HG02870 (cell line): ENCODE measurements around the gene RIN2.
"Not testable (repeated sequence)": the region's sequence is repeated elsewhere in the genome, so short reads cannot be mapped to it uniquely, and the experiment has no call there.

Experiments
- ATAC-seq: cut with Tn5 transposase; IDR thresholded peaks from one replicate; pipeline ENCODE4 v1.9.1; 2021; ENCODE audit warnings: mild to moderate bottlenecking, moderate library complexity; ENCODE audit not compliant: unreplicated experiment

RIN2 gene

GRCh38 chr20:19738951-19739350, 19.1 kb upstream of the RIN2 start:
- no peak for ATAC-seq

GRCh38 chr20:19739351-19739750, 18.7 kb upstream of the RIN2 start:
- no peak for ATAC-seq

DNA sequence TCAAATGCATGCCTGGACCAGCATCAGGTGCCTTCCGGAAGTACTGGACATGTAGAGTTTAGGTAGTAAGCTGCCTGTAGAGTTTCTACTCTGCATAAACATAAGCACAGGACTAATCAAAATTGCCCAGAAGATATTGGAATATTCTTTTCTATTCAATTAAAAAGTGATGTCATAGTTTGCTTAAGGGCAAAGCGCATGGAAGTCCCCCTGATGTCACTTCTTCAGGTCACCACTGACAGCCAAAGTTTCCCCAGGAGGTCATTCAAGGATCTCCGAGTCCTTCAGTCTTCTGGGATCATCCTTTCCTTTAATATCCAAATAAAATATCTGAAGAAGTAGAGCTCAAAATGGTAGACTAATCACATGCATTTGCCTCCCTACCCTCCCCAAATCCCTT, 17.5 kb upstream of the RIN2 start:
- no peak for ATAC-seq

GRCh38 chr20:19741924-19742323, 16.1 kb upstream of the RIN2 start:
- no peak for ATAC-seq

- no peak for ATAC-seq
Measured at GRCh38 chr20:19742974-19743639, 15.0 kb upstream of the RIN2 start.

DNA sequence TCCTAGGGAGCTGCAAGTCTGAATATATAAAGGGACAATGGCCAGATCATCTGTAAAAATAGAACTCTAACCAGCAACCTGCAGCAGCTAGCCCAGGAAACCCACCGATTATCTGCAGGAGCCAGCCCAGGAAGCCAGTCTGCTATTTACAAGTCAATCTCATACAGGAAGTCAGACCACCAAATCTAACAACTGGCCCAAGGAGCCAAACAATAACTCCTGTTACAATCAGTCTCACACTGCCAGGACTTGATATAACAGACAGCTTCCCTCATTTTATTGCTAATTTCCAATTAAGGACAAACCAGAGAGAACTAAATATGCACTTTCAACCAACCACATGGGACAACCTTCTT, 14.4 kb upstream of the RIN2 start:
- ATAC-seq: no peak

DNA sequence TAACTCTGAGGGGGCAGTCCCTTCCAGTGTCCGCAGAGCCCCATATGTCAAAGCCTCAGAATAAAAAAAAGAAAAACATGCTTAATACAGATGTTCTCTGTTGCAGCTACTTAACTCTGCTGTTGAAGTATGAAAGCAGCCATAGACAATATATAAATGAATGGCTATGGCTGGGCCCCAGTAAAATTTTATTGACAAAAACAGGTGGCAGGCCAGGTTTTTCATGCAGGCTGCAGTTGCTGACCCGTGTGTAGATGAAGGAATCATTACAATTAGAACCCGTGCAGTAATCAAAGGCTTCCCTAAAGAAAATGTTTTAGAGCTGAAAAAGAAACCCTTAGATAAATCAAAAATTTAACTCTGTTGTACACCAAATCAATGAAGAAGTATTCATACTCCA, 13.0 kb upstream of the RIN2 start:
- ATAC-seq: no peak

- ATAC-seq: no peak
Measured at GRCh38 chr20:19745584-19745983, 12.5 kb upstream of the RIN2 start.

DNA sequence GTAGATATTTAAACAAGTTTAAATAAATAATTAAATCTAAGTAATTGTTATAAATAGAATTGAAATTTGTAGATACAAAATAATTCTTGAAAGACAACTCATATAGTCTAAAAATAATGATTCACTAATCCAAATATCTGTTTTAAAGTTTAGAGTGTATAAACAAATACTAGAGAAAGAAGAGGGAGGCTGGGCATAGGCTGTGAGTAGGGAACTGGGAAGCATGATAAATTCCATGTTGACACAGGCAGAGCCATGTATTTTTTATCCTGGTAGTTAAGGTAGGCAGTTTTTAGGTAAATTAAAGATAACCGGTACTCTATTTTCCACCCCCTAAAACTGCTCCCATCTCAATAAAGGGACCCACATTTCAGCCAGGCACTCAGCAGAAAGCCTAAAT, 11.7 kb upstream of the RIN2 start:
- no peak for ATAC-seq

GRCh38 chr20:19747903-19748302, 10.2 kb upstream of the RIN2 start:
- ATAC-seq: no peak

- no peak for ATAC-seq
Measured at GRCh38 chr20:19748681-19749080, 9.4 kb upstream of the RIN2 start.

GRCh38 chr20:19749618-19750071, 8.4 kb upstream of the RIN2 start:
- no peak for ATAC-seq

DNA sequence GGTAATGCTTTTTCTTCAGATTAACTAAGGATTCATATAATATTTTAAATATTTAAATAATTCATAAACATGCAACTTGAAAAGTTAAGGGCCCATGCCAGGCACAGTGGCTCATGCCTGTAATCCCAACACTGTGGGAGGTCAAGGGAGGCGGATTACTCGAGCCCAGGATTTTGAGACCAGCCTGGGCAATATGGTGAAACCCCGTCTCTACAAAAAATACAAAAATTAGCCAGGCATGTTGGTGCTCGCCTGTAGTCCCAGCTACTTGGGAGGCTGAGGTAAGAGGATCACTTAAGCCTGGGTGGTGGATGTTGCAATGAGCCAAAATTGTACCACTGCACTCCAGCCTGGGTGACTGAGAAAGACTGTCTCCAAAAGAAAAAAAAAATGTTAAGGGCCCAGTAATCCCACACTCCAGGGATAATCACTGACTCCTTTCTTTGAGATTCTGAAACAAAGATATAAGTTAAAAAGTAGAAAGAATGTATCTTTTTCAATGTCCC, 7.9 kb upstream of the RIN2 start:
- no peak for ATAC-seq

DNA sequence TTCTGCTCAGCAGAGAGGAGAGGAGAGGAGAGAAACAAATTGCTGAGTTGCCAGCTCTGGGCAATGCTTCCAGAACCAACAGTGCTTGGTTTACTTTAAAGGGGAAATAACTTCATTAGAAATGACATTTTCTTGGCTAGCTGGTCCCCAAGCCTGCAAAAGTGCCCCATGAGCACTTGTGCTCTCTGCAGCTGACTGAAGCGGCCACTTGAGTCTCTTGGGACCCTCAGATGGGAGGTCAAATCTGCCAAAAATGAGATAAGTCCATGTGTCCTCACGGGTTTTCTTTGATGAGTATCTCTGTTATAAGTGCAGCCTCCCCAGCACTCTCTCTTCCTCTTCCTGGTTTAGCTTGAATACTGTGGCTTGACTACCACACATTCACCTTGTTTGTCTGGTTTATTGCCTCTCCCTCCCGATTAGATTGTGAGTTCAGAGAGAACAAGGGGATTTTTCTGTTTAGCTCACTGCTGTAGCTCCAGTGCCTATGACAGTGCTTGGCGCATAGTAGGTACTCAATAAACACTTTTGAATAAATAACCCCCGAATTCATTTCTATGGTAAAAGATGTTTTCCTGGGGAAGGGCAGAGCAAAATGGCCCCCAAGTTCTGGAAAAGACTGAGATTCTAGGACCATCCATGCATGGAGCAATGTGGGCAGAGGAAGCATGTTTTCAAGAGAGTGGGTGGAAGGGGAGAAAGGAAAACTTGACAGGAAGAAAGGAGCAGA, 7.0 kb upstream of the RIN2 start:
- ATAC-seq: no peak

DNA sequence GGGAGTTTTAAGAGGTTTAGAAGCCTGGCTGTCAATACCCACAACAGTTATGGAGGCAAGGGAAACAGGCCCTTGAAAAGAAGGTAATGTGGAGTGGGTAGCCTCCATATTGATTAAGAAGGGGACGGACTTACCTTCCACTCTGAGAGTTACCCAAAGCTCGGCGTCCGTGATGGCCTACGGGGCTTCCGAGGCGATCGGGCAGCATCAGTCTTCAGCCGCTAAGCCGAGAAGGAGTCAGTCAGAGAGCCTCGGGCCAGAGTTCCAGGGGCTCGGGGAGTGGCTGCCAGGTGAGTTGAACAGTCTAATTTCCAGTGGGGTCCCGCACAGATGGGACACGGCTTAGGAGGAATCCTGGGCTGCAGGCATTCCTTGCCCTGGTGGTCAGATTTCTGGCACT, 3.9 kb upstream of the RIN2 start:
- not testable (repeated sequence) for ATAC-seq

GRCh38 chr20:19756761-19757486, 1.1 kb upstream of the RIN2 start:
- ATAC-seq: no peak

DNA sequence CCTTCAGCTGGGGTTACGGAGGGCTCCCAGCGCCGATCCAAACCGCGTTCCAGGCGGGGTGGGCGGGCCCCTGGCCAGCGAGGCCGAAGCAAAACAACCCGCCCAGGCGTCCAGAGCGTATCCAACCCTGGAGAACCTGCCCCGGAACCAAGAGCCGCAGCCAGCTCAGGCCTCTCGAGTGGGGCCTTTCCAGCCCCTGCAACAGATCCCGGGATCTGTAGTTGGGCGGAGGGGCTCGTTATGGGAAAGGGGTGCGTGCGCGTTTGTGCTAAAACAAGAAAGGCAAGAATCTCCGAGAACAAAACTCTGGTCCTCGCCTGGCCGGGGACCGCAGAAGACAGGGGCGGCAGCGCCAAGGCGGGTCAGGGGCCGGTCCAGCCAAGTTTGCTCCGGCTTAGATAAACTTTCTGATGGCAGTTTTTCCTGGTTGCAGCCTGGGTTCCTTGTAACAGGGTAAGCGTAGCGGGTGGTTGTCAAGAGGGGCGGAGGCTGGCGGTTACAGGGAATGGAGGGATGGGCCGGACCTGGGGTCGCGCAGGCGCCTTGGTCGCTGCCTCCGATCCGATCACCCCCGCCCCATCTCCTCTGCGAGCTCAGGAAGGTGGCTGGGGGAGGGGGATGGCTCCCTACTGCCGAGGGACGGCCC, 448 bp upstream of the RIN2 start:
- ATAC-seq: no peak

DNA sequence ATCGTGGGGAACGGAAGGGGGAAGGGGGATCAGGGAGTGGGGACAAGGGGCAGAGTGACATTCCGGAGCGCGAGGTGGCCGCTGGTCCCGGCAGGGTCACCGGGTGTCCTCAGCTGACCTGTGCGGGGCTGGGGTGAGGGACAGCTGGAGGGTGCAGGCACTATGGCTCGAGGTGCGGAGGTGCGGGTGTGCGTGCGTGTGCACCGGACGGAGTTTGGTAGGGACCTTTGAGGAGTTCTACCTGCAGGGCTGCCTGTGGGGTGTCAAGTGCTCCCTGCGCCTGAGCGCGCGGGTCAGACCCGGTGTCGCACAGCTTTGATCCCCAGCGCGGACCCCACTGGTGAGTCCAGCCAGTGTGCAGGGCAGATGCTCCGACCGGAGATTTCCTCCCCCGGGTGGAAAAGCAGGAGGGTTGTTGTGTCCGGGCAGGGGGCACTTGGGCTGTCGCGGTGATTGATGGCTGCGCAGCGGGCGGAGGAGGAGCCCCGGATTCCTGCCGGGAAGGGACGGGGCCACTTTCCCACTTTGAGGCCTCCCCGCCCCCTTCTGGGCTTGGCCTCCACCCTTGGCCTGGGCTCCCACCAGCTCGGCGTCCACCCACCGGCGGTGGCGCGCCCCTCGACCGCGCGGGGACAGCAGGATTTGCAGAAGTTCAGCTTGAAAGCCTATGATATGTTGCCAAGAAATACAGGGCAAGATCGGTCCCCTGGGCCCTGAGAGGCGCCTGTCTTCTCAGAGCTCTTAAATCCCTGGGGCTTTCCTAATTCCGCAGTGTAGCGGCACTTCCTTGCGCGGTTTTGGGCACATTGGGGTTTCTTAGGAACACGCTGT, 658 bp downstream of the RIN2 start:
- ATAC-seq: no peak

DNA sequence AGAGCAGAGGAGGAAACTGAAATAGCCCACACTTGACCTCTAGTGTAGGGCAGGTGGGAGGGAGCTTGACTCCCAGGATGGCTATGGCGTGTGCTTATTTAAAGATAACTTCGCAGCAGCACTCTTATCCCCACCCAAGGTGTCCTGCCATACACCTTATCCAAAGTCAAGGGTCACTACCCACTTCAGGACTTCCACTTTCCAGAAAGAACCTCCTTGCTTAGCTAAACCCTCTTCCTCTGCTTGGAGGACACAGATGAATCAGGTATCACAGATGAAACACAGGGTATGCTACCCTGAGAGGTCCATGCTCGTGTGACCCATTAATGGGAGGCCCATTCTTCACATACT, 2.3 kb downstream of the RIN2 start:
- ATAC-seq: no peak

DNA sequence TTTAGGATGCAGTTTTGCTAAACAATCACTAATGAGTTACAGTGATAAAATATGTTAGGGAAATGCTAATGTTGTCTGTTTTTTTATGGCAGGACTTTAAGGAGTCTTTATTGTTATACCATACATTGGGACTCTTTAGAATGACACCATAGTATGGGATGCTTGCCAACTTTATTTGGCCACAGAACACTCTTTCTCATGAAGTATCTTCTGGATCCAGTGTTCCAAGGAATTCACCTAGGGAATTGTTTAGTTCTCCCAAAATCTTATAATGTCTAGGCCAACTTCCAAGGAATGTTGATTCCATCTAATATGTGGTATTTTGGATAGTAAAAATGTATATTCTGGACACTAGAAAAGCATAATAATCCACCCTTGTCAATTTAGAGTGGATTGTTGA, 3.3 kb downstream of the RIN2 start:
- no peak for ATAC-seq

DNA sequence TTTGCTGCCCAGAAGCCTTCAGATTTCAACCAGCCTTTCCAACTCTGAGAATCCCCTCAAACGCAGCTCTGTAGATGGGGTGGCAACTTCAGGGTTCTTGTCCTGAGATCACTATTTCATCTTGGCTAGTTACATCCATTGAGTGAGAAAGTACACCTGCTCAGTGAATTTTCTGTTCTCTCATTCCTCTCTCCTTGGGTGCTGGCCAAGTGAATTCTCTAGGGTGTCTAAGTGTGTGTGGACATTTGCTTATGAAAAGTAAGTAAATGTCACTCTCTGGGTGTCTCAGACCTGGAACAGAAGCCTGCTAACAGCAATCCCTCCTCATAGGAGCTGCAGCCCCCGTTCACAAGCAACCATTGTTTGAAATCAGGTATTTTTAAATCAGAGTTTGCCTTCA, 3.8 kb downstream of the RIN2 start:
- ATAC-seq: no peak
